A673 (cell line): ENCODE results near the gene TSHR.

ENCODE experiments used
- EZH2 ChIP-seq: fragments of 200-600 bp; sonication (generic); IDR thresholded peaks from 2 replicates; pipeline ENCODE4 v1.6.1; 2017; ENCODE audit warnings: borderline replicate concordance, low read depth, mild to moderate bottlenecking, mixed read lengths, antibody characterized with exemption, low read length; ENCODE audit not compliant: poor library complexity, severe bottlenecking
- TF ChIP-seq, protein P1 (sequence below): fragments of 300-800, 200-600 bp; sonication (generic); conservative IDR thresholded peaks from 2 replicates; pipeline ENCODE4 v1.5.1; 2017; ENCODE audit warnings: low read depth, mild to moderate bottlenecking, antibody characterized with exemption, low read length, moderate library complexity, mixed read lengths

DNA sequence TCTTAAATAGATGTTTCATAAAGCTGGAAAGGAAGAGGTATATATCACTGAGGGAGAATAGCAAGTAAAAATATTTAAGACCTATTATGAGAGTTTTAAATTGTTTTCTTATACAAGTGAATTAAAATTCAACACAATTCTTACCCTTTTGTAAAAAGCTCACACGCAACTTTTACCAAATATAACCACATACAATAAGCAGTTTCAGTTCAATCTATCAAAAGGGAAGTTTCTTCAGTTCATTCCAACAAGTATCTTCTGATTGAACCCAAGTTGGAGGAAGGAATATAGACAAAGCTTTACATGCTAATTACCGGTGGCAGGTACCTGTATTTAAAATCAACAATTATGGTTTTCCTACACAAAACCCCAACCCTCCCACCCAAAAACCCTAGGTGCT is 224.2 kb downstream of the TSHR start:
- TF ChIP-seq, protein P1, sequence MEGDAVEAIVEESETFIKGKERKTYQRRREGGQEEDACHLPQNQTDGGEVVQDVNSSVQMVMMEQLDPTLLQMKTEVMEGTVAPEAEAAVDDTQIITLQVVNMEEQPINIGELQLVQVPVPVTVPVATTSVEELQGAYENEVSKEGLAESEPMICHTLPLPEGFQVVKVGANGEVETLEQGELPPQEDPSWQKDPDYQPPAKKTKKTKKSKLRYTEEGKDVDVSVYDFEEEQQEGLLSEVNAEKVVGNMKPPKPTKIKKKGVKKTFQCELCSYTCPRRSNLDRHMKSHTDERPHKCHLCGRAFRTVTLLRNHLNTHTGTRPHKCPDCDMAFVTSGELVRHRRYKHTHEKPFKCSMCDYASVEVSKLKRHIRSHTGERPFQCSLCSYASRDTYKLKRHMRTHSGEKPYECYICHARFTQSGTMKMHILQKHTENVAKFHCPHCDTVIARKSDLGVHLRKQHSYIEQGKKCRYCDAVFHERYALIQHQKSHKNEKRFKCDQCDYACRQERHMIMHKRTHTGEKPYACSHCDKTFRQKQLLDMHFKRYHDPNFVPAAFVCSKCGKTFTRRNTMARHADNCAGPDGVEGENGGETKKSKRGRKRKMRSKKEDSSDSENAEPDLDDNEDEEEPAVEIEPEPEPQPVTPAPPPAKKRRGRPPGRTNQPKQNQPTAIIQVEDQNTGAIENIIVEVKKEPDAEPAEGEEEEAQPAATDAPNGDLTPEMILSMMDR: no peak
- no peak for TF ChIP-seq EZH2
